PFSK-1 (cell line): ENCODE measurements around the gene EIF4A3. TPM values are rescaled to one million over a fixed set of nuclear protein-coding genes. Genes with fewer than 3 reads are reported as not detected.

ENCODE experiments used
- FOXP2 ChIP-seq: optimal IDR thresholded peaks from 2 replicates; pipeline ENCODE3; 2011; ENCODE audit warnings: borderline replicate concordance, control low read depth, inconsistent platforms; ENCODE audit not compliant: insufficient read depth; ENCODE audit errors: extremely low read length, extremely low read depth
- POLR2AphosphoS5 ChIP-seq: IDR thresholded peaks from 2 replicates; pipeline ENCODE4 v1.6.1; 2012; ENCODE audit warnings: low read depth, mild to moderate bottlenecking, control low read depth, low read length, moderate library complexity
- REST ChIP-seq, 2 experiments: IDR thresholded peaks; 2 replicates each; pipeline versions ENCODE4 v1.6.1 to v1.8.0; 2011 to 2012; ENCODE audit warnings: low read depth in 2 of 2, low read length in 2 of 2, control low read depth in 1 of 2, inconsistent platforms in 1 of 2, mild to moderate bottlenecking in 1 of 2, moderate library complexity in 1 of 2; ENCODE audit not compliant: insufficient read depth in 1 of 2
- SIN3A ChIP-seq: IDR thresholded peaks from 2 replicates; pipeline ENCODE4 v1.6.1; 2012; ENCODE audit warnings: mild to moderate bottlenecking, low read length, moderate library complexity, borderline replicate concordance; ENCODE audit not compliant: insufficient read depth
- TAF1 ChIP-seq: IDR thresholded peaks from 2 replicates; pipeline ENCODE4 v1.6.1; 2012; ENCODE audit warnings: low read length, control low read depth, borderline replicate concordance; ENCODE audit not compliant: insufficient read depth
- polyA plus RNA-seq: library from polyadenylated mRNA; unstranded; fragments of >200 nt; gene quantifications from one replicate; pipeline ENCODE4 v1.2.1, GENCODE V29; 2012; ENCODE audit warnings: low read depth, missing spikeins; ENCODE audit not compliant: insufficient read length

EIF4A3 gene
- 332 TPM for polyA plus RNA-seq

- TF ChIP-seq REST (IDR thresholded peaks at IDR 0.05; ENCODE audit: insufficient read depth in 1 of 2, low read depth in 2 of 2, low read length in 2 of 2): no peak
- no peak; the same call in none of the 2 replicates for TF ChIP-seq TAF1
- TF ChIP-seq SIN3A: peak; percentile 61; the same call in 1 of the 2 replicates
- peak; percentile 87 for TF ChIP-seq FOXP2
- TF ChIP-seq POLR2AphosphoS5: peak; percentile 94
These were observed at the start of gene EIF4A3 for GRCh38 chr17:80147035-80147822. TSS of gene EIF4A3 (minus strand) at chr17:80147128. CDS start at chr17:80146961, 167 bp downstream.

GRCh38 chr17:80196652-80197051 lies 49.7 kb upstream of the EIF4A3 start:
- no peak for TF ChIP-seq SIN3A
- TF ChIP-seq REST (IDR thresholded peaks at IDR 0.05; ENCODE audit: insufficient read depth in 1 of 2, low read depth in 2 of 2, low read length in 2 of 2): no peak
- TF ChIP-seq FOXP2: no peak
- no peak for TF ChIP-seq POLR2AphosphoS5
- TF ChIP-seq TAF1: no peak

GRCh38 chr17:80195671-80196529 lies 49.0 kb upstream of the EIF4A3 start:
- no peak for TF ChIP-seq FOXP2
- TF ChIP-seq TAF1: no peak
- TF ChIP-seq SIN3A: no peak

- TF ChIP-seq TAF1: no peak
- TF ChIP-seq REST (IDR thresholded peaks at IDR 0.05; ENCODE audit: insufficient read depth in 1 of 2, low read depth in 2 of 2, low read length in 2 of 2): no peak
- TF ChIP-seq FOXP2: no peak
- TF ChIP-seq POLR2AphosphoS5: no peak
- no peak for TF ChIP-seq SIN3A
These were observed 48.2 kb upstream of the EIF4A3 start for GRCh38 chr17:80195141-80195540.

GRCh38 chr17:80191865-80192661 lies 45.1 kb upstream of the EIF4A3 start:
- TF ChIP-seq SIN3A (no peak), POLR2AphosphoS5 (no peak), REST (IDR thresholded peaks at IDR 0.05; ENCODE audit: insufficient read depth in 1 of 2, low read depth in 2 of 2, low read length in 2 of 2) (no peak), FOXP2 (no peak), TAF1 (no peak)
